ENCODE measurements around the gene CMPK2.

- TF ChIP-seq CTCF (IDR thresholded peaks at IDR 0.05) = no peak
- TF ChIP-seq POLR2A (IDR thresholded peaks at IDR 0.05) = no peak
- no peak for TF ChIP-seq POLR2AphosphoS5 (IDR thresholded peaks at IDR 0.05)
- TF ChIP-seq EP300 (IDR thresholded peaks at IDR 0.05) = no peak
Observed at GRCh38 chr2:6909431-6910385, 44.0 kb upstream of the CMPK2 start.
